ELR (cell line): Measurements from ENCODE around the gene ATP7B.
"Not testable (repeated sequence)": the region's sequence is repeated elsewhere in the genome, so short reads cannot be mapped to it uniquely, and the experiment has no call there.

Experiments used
- DNase-seq: peaks from one replicate; pipeline ENCODE4 v3.0.0-alpha.2; 2015; ENCODE audit warnings: low read depth

ATP7B gene

DNA sequence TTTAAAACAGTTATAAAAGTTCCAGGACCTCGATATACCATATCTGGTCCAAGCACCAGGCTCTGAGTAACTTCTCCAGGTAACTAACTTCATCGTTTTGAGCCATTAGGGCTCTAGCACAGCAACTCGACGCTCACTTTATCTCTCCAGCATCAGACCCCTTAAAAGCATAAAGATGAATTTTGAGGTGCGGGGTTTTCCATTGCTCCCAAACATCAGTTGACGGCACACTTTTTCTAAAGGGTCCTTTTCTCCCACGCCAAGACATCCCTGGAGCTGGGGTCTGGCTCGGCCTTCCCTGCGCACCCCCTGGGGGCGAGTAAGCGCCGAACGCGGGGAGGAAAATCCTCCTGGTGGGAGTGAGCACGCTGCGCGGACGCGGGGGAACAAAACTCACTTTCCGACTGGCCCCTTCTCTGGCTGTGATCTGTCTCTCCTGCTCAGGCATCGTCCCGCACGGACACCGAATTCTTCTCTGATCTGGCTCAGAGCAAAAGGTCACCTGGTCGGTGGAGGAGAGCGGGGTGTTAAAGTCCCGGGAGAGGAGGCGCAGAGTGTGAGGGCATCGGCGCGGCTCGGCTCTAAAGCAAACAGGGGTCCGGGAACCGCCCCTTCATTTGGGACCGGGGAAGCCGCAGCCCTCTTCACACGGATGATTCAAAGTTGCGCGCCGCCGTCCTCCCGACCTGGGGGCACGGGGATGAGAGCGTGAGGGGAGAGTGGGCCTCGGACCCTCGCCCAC is at the start of gene ATP7B:
Gene ATP7B, minus strand, starts transcription at position 561 of the 742 bp plus-strand sequence. Its CDS starts 113 bp downstream, at position 448.
- peak; percentile 25 for DNase-seq

DNA sequence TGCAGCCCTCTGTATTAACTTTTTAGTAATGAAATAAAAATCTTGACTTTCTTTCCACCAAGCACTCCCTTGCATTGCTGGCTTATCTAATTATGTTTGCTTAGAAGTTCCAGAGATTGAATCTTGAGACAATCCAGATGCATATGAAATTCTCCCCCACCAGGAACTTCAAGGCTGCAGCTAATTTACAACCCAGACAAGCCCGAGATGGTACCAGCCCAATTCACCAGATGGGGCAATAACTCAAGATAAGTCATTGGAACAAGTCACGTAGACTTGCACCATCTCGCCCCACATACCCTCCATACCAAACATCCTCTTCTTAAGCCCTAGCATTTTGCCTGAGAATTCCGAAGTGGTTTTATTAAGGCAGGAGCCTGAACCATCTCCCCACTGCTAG is 42.2 kb upstream of the ATP7B start:
- no peak for DNase-seq

DNA sequence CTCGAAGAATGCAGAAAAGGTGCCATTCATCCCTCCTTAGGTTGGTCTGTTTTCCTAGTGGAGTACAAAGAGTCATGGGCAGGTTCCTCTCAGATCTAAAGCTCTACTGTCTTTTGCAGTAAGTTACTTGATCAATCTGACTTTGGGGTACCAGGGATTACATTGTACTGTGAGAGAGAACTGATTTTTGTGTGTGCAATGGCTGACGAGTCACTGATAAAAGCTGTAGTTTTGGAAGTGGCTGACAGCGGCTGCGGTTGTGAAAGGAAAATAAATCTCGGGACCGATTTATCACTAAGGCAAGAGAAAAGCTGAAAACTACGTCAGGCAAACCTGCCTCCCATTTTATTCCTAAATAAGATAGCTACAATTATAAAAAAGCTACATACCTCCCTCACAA is 40.1 kb upstream of the ATP7B start:
- no peak for DNase-seq

DNA sequence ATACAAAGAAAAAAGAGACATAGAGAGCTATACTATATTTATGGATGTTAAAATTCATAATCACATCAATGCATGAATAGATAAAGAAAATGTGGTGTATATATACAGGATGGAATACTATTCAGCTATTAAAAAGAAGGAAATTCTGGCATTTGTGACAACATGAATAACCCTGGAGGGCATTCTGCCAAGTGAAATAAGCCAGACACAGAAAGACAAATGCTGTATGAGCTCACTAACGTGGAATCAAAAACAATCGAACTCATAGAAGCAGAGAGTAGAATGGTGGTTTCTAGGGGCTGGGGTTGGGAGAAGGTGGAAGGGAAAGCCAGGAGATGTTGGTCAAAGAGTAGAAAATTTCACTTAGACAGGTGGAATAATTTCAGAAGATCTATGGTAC is 37.3 kb upstream of the ATP7B start:
- DNase-seq, result peak; percentile 8

DNA sequence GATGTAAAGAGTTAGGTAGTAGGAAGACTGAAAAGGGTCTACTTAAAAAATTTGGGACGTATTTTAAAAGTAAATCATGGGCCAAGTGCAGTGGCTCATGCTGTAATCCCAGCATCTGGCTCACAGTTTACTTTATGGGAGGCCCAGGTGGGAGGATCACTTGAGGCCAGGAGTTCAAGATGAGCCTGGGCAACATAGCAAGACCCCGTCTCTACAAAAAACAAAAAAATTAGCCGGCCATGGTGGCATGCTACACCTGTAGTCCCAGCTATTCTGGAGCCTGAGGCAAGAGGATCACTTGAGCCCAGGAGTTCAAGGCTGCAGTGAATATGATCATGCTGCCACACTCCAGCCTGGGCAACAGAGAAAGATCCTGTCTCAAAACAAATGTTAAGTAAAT is 36.2 kb upstream of the ATP7B start:
- no peak for DNase-seq

DNA sequence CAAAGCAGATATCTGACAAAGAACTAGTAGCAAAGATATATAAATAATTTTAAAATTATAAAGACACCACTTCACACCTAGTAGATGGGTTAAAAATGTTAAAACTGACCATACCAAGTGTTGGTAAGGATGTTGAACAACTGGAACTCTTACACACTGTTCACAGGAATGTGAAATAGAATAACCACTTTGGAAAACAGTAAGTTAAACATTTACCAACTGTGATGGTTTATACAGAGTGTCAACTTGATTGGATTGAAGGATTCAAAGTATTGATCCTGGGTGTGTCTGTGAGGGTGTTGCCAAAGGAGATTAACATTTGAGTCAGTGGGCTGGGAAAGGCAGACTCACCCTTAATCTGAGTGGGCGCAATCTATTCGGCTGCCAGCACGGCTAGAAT is 32.4 kb upstream of the ATP7B start:
- DNase-seq, result no peak

DNA sequence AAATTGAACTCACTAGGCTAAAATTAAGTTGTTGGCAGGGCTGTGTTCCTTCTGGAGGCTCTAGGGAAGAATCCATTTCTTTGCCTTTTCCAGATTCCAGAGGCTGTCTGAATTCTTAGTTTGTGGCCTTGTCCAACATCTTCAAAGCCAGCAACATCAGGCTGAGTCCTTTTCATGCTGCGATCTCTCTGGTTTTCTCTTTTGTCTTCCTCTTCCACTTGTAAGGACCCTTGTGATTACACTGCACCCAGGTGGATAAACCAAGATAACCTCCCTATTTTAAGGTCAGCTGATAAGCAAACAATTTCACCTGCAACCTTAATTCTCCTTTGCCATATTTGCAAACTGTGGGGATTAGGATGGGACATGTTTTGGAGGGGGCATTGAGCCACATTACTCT is 24.8 kb upstream of the ATP7B start:
- no peak for DNase-seq

DNA sequence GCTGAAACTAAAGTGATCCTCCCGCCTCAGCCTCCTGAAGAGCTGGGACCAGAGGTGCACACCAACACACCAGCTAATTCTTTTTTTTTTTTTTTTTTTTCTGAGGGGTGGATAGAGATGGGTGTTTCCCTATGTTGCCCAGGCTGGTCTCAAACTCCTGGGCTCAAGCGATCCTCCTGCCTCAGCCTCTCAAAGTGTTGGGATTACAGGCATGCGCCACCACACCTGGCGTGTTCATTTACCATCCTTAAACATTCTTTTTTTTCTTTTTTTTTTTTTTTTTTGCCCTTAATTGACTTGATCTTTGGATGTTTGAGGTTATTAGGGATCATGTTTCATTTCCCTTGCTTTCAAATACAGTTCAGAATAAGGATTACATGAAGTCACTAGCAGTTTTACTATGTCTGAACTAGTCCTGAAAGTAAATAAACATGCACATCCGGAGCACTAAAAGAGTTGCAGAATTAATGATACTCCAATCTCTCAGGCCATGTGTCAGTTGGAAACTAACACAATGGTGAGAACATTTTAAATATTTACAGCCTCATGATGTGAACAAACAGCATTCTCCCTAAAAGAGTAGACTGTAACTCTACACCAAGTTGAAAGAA is 23.5 kb upstream of the ATP7B start:
- no peak for DNase-seq

DNA sequence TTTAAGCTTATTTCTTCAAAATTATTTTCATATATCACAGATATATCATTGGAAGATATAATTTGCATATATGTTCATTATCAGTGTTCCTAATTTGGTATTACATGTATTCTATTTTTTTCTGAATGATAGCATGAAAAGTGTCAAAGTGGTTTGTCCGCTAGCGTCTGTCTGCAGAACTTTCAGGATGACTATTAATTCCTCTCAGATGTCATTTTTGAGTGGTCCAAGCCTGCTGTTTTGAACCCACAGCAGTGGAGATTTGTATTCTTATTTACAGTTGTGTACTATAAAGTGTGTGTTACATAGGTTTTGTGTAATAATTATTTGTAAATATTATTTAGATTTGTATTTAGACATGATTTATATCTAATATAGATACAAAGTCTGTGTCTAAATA is 21.8 kb upstream of the ATP7B start:
- DNase-seq, result no peak

DNA sequence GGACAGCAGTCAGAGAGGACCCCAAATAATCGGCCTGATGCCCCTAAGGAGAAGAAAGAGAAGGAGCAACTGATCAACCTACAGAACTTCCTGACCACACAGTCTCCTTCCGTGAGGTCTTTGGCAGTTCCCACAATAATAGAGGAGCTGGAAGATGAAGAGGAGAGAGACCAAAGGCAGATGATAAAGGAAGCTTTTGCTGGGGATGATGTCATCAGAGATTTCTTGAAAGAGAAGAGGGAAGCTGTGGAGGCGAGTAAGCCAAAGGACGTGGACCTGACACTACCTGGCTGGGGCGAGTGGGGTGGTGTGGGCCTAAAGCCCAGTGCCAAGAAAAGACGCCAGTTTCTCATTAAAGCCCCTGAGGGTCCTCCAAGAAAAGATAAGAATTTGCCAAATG is 19.2 kb upstream of the ATP7B start:
- DNase-seq, result not testable (repeated sequence)

DNA sequence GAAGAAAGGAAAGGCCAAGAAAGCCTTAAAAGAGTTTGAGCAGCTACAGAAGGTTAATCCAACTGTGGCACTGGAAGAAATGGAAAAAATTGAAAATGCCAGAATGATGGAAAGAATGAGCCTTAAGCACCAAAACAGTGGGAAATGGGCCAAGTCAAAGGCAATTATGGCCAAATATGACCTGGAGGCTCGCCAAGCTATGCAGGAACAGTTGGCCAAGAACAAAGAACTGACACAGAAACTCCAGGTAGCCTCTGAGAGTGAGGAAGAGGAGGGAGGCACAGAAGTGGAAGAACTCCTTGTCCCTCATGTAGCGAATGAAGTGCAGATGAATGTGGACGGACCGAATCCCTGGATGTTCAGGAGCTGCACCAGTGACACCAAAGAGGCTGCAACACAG is 18.3 kb upstream of the ATP7B start:
- no peak for DNase-seq

DNA sequence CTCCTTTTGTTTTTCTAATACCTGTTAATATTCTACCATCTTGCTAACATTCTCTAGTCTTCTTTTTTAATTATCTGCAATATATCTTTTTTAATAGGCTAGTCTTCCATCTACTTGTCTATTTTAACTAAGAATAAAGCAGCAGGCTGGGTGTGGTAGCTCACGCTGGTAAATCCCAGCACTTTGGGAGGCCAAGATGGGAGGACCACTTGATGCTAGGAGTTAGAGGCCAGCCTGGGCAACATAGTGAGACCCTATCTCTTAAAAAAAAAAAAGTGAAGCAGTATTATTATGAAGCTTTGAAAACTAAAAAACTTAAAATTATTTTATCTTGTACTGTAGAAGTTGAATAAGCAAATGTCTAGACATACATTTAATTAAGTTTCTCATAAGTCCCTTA is 16.6 kb upstream of the ATP7B start:
- DNase-seq, result no peak

DNA sequence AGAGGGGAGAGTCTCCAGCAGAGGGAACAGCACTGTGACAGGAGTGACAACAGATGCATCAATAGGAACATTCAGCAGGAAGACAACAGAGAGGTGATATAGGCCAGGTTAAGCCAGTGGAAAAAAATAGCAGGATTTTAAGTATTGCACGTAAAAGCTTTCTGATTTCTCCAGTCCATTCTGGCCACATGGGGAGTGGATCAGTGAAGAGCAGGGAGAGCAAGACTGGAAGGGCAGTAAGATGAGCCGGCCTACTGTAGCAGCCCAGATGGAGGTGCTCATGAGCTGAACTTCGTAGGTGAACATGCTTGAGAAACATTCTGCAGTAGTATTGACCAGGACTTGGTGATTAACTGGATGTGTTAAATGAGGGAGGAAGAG is 15.0 kb upstream of the ATP7B start:
- DNase-seq, result no peak

DNA sequence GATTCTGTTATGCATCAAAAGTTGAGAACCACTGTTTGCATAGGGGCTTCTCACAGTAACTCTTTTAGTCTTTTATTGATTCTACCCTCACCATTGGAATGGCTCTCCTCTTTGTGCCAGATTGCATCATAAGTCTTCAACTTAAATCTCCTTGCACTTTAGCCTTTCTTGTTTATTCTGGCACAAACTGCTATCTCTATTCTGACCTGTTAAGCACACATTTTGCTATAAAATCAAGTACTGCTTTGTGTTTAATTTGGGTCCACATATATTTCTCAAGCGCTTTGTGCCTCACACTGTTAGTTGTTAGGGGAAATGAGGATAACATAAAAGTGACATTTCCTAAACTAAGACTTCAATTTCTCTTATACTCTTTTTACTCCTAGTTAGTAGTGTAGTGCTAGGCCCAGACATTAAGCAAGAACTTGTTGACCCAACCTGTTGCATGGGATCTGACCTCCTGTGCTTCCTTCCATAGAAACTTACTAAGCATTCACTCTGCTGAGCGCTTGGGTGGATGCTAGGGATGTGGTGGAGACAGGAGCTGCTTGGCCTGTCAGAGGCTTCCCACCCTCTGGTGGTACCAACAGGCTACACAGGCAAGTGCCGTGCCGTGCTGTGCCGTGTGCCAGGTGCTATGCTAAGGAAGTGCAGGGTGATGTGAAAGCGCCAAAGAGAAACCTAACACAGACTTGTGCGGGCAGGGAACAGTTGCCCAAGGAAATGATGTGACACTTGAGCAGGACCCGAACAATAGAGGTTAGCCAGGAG is 14.4 kb upstream of the ATP7B start:
- no peak for DNase-seq

DNA sequence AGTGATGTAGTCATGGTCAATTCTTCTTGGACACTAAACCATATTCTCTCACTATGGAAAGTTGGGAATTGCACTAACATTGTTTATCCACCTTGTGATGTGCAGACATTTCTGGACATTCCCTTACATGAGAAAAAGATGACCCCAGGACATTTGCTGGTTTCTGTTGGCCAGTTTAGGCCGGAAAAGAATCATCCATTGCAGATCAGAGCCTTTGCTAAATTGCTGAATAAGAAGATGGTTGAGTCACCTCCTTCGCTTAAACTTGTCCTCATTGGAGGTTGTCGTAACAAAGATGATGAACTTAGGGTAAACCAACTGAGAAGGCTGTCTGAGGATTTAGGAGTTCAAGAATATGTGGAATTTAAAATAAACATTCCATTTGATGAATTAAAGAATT is 13.2 kb upstream of the ATP7B start, which contains the start of gene UTP14C:
Gene UTP14C, plus strand, starts transcription at position 211 of the 400 bp plus-strand sequence. CDS start 4,114 bp downstream, outside the sequence.
- no peak for DNase-seq

DNA sequence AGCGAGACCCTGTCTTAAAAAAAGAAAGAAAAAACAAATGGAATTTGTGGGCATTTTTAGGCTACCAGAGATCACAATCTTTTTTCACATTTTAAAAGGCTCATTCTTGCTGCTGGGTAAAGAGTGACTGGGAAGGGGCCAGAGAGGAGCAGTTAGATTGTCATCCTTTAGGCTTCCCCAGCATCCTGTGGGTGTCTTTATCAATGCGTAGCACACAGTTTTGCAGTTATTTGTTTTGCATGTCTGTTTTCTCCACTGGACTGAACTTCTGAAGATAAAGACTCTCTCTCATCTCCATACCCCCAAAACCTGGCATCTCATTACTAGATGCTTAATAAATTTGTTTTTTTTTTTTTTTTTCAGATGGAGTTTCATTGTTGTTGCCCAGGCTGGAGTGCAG is 11.1 kb upstream of the ATP7B start:
- no peak for DNase-seq

DNA sequence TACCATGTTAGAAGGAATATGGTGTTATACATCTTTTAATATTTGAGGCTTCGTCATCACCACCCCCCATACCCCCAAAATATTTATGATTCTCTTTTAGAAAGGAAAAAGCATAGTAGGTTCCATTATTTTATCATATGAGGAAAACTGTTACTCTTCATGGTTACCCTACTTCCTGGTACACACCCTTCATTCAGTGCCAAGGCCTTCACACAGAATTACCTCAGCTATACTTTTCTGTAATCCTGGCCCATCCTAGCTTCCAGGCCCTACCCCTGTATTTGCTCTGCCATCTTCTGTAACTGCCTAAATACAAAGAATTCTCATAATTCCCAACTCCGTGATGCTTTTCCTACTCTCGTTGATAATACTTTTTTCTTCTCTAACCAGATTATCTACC is 8.9 kb upstream of the ATP7B start:
- no peak for DNase-seq

DNA sequence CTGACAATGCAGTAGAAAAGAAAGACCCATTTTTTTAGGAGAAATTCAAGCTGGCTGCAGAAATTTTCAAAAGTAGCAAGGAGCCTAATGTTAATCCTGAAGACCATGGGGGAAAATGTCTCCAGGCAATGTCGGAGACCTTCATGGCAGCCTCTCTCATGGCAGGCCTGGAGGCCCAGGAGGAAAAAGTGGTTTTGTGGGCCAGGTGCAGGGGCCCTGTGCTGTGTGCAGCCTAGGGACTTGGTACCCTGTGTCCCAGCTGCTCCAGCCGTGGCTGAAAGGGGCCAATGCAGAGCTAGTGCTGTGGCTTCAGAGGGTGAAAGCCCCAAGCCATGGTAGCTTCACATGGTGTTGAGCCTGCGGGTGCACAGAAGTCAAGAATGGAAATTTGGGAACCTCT is 5.0 kb upstream of the ATP7B start:
- DNase-seq, result no peak

DNA sequence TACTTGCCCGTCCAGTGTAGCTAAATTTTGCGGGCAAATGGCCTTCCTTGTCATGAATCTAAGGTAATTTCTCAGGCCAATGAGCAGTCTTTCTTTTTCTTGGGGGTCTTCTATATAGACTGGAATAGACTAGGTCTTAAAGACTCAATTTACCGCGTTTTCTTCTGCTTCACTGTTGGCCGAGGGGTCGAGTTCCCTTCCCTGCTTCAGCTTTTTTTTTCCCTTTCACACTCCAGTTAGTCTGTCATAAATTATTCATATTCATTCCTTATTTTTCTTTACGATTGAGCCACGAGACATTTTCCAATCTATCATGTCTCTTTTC is 1.2 kb upstream of the ATP7B start:
- no peak for DNase-seq

DNA sequence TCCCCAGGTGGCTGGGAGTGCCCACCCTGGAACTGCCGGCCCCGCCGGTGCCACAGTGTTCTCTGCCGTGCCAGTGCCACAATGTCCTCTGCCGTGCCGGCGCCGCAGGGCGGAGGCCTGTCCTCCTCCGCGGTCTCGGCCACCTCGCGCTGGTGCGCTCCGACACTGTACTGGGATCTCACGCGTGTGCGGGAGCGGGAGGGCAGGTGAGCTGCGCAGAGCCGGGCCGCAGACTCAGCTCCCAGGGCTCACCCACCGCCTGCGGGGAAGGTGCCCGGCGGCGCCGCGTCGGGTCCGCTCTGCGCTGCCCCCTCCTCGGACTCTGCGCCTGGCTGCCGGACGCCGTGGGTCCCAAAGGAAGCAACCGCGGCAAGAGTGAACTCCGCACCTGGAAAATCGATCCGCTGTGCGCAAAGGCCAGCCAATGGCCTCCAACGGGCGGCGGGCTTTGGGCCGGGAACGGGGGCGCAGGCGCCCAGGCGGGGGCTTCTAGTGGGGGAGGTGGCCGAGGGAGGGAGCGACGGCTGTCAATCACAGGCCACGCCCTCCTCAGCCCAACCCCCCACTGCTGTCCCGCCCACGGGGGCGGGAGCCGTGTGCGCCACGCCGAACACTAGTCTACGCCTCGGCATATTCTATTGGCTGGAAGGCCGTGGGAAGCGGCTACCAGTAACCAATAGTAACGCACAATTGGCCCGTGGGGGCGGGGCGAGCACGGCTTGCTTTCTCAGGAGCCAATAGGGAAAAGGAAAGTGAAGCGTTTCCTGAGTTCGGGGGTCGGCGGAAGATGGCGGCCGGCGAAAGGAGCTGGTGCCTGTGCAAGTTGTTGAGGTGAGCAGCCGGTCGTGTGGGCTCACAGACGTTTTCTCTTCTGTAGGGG is 622 bp upstream of the ATP7B start, which contains the start of gene ALG11:
Gene ALG11, plus strand, starts transcription at position 767 of the 880 bp plus-strand sequence. Its CDS starts 21 bp downstream, at position 788.
- DNase-seq, result peak; percentile 98

DNA sequence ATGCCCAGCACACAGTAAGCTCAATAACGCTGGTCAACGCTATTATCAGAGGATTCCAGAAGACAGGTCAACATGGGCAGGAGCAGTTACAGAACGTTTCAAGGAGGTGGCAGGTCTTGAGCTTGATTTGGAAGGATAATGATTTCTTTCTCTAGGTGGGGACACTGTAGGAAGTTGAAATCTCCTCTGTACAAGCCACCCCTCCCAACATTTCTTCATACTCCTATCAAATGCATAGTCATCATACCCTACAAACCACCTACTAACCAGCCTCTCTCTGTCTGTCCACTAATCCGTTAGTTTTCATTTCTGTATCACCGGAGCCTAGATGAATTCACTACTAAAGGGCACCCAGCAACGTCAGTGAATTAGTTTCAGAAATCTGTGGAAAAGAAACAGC is 1.3 kb downstream of the ATP7B start:
- no peak for DNase-seq
